Measurements from ENCODE around the gene RNU5B-1.

RNU5B-1 gene

DNA sequence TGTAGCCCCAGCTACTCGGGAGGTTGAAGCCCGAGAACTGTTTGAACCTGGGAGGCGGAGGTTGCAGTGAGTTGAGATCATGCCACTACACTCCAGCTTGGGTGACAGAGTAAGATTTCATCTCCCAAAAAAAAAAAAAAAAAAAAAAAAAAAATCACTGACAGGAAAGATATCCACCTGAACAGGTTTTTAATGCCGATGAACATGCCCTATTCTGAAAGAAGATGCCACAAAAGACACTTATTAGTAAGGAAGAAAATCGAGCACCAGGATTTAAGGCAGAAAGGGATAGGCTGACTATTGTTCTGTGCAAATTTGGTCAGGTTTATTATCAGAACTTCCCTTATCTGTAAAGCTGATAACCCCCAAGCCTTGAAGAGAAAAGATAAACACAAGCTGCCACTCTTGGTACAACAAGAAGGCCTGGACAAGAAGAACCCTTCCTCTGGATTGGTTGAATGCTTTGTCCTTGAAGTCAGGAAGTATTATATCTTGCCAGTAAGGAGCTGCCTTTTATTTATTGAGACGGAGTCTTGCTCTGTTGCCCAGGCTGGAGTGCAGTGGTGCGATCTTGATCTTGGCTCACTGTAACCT lies 15.1 kb upstream of the RNU5B-1 start:
- DNase-seq (ENCODE audit: low spot score), result no peak

DNA sequence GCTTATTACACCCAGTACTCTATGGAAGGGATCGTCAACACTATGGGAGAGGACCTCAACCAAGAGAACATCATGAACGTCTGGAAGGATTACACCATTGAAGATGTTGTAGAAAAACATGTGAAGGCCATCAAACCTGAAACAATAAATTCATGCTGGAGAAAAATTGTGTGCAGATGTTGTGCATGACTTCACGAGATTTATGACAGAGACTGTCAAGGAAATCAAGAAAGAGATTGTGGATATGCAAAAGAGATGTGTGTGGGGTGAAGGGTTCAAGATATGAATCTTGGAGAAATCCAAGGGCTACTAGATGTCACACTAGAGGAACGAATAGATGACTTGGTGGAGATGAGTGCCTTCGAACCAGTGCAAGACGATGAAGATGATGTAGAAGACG lies 14.2 kb upstream of the RNU5B-1 start:
- no peak for DNase-seq (ENCODE audit: low spot score)

- no peak for DNase-seq (ENCODE audit: low spot score)
Measured at GRCh38 chr15:65292938-65293518, 11.4 kb upstream of the RNU5B-1 start.

DNA sequence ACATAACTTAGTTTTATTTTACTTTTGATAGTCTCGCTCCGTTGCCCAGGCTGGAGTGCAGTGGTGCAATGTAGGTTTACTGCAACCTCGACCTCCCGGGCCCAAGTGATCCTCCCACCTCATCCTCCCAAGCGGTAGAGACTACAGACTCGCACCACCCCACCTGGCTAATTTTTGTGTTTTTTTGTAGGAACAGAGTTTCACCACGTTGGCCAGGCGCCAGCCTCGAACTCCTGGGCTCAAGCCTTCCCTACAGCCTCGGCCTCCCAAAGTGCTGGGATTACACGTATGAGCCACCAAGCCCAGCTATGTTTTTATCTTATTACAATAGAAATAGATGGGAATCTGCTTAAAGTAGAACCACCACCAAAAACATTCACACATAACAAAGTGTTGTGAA lies 5.7 kb upstream of the RNU5B-1 start:
- no peak for DNase-seq (ENCODE audit: low spot score)

- no peak for DNase-seq (ENCODE audit: low spot score)
Measured at GRCh38 chr15:65300924-65301441, 3.5 kb upstream of the RNU5B-1 start.

GRCh38 chr15:65302061-65302460 lies 2.4 kb upstream of the RNU5B-1 start:
- DNase-seq (ENCODE audit: low spot score), result no peak

- peak; percentile 52 for DNase-seq (ENCODE audit: low spot score)
Measured at GRCh38 chr15:65303687-65304380, 643 bp upstream of the RNU5B-1 start.

DNA sequence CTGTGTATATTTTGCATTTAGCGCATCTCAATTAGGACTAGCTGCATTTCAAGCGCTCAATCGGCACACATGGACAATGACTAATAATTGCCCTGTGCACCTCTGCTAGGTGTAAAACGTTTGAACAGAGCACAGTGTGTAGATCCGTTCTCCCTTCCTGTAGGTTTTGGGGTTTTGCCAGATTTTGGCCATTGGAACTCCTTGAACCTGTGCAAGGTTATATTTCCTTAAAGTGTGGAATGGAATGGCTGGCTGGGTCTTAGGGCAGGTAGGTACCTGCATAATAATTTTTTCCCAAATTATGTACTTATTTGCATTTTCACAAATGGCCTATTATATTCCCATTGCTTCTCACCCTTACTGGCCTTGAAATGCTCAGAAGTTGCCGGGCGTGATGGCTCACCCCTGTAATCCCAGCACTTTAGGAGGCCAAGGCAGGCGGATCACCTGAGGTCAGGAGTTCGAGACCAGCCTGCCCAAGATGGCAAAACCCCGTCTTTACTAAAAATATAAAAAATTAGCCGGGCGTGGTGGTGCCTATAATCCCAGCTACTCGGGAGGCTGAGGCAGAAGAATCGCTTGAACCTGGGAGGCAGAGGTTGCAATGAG lies 777 bp downstream of the RNU5B-1 start:
- DNase-seq (ENCODE audit: low spot score), result peak; percentile 43

GRCh38 chr15:65305776-65306175 lies 1.3 kb downstream of the RNU5B-1 start:
- no peak for DNase-seq (ENCODE audit: low spot score)

- no peak for DNase-seq (ENCODE audit: low spot score)
Measured at GRCh38 chr15:65306551-65306950, 2.1 kb downstream of the RNU5B-1 start.

DNA sequence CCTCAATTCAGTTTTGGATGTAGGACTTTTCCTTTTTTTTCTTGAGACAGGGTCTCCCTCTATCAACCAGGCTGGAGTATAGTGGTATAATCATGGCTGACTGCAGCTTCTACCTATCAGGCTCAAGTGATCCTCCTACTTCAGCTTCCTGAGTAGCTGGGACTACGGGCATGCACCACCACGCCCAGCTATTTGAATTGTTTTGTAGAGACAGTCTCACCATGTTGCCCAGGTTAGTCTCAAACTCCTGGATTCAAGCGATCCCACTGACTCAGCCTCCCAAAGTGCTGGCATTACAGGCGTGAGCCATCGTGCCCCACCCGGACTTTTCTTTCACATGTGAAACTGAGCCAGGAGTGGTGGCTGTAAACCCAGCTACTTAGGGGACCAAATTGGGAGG lies 3.5 kb downstream of the RNU5B-1 start:
- no peak for DNase-seq (ENCODE audit: low spot score)

DNA sequence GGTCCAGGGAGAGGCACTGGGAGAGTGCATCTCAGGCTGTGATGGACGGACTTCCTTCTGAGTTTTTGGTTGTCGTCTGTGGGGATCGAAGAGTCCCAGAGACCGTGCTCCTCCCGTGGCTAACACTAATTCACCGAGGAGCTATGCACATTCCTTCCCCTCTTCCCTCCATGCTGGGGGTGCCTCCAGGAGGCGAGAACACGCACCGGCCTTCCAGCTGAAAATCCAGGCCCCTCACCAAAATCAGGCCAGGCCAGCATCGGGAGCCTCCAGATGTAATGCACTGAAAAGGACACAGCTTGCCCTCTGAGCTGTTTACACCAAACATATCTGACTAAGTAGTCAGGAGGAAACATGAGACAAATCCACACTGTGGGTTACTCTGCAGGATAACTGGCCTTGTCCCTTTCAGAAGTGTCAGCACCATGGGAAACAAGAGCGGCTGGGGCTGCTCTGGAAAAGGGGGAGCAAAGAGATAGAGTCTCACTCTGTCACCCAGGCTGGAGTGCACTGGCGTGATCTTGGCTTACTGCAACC lies 5.5 kb downstream of the RNU5B-1 start:
- no peak for DNase-seq (ENCODE audit: low spot score)

- DNase-seq (ENCODE audit: low spot score), result no peak
Measured at GRCh38 chr15:65310431-65311137, 6.1 kb downstream of the RNU5B-1 start.

GRCh38 chr15:65311760-65312159 lies 7.3 kb downstream of the RNU5B-1 start:
- no peak for DNase-seq (ENCODE audit: low spot score)

DNA sequence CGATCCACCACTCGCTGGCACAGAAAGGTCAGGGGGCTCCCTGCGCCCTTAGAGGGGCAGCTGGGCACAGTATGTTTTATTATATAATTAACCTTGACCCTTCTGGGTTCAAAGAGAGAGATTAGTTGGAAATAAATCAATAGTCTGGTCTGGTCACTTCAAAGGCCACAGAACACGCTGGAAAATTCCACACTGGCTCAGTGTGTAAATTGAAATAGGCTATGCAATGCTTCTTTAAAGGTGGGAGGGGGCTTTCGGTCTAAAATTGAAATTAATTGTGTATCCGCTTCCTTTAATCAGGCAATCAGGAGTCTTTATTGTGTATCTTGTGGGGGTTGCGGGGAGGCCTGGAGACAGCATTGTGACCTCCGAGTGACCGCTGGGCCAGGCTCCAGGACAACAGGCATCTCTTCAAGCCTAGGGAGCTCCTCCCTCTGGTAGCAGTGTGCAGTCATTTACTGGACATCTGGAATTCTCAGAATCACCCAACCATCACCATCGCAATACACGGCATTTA lies 8.0 kb downstream of the RNU5B-1 start:
- DNase-seq (ENCODE audit: low spot score), result no peak

DNA sequence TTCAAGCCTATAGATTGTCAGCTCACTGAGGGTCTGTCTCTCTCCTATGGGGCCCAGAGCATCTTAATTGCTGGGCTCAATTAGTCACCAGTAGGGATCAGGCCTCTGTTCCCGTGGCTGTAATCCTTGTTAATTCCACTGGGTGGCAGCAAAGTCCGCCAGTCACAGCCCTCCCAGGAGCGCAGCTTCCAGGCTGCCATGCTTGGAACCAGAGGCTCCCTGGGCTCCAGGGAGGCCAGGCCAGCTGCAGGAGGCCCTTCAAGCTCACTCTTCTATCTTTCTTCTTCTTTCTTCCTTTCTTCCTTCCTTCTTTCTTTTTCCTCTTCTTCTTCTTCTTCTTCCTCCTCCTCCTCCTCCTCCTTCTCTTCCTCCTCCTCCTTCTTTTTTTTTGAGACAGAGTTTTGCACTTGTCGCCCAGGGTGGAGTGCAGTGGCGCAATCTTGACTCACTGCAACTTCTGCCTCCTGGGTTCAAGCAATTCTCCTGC lies 14.4 kb downstream of the RNU5B-1 start:
- DNase-seq (ENCODE audit: low spot score), result peak; percentile 92

DNA sequence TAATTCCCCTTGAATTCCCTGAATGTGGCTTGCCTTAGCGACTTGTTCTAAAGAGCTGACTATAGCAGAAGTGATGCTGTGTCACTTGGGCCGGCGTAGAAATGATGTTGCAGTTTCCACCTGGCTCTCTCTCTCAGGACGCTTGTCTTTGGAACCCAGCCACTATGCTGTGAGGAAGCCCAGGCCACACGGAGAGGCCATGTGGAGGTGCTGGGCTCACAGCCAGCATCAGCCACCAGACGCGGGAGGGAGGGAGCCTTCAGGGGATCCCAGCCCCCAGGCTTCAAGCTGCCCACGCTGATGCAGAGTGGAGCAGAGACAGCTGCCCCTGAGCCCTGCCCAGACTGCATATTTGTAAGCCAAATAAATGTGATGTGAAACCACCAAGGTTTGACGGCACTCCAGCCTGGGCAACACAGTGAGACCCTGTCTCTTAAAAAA lies 18.6 kb downstream of the RNU5B-1 start:
- peak; percentile 30 for DNase-seq (ENCODE audit: low spot score)

DNA sequence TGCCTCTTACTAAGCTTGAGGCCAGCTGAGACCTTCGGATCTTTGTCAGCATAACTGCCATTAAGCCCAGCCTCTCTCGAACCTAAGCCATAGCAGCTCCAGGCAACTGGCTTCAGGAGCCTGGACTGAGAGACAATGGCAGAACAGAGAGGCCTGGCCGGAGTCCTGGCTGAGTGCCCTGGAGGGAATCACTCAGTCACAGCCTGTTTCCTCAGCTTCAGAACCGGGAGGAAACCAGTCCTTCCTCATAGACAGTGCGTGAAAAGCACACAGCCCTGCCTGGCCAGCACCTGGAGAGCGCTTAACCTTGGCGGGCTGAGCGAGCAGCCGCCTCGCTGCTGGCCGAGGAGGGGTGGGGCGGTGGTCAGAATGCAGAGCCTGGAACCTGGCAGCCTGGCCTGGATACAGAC lies 21.6 kb downstream of the RNU5B-1 start:
- no peak for DNase-seq (ENCODE audit: low spot score)

DNA sequence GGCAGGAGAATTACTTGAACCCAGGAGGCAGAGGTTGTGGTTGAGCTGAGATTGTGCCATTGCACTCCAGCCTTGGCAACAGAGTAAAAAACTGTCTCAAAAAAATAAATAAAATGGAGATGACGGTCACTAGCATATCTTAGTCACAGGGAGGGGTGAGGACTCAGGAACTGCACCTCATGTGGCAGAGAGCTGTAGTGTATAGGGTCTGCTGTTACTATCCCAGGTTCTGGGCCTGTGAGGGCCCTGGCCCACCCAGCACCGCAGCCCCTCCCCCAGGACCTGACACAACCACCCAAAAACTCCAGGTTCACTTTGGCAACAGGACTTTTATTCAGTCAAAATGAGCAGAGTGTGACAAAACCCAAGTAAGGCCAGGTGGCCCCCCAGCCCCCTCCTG lies 22.3 kb downstream of the RNU5B-1 start:
- no peak for DNase-seq (ENCODE audit: low spot score)

- no peak for DNase-seq (ENCODE audit: low spot score)
Measured at GRCh38 chr15:65327651-65328393, 23.3 kb downstream of the RNU5B-1 start.

All from AG08395 (cell line).